ENCODE results near the gene LPAR5.
A peak's percentile ranks its signal among the peaks of the same experiment; 100 is the strongest.
"Not testable (repeated sequence)": the region's sequence is repeated elsewhere in the genome, so short reads cannot be mapped to it uniquely, and the experiment has no call there.

The LPAR5 gene

GRCh38 chr12:6603095-6603567 lies 32.6 kb downstream of the LPAR5 start:
- Histone ChIP-seq H4K20me1 (ENCODE audit: insufficient read depth, low read length, poor library complexity, severe bottlenecking) (peaks cover 84% of the 10 kb centered on the region), H3K4me1 (ENCODE audit: insufficient read depth, low read length, poor library complexity, severe bottlenecking) (peaks cover 49% of the 10 kb centered on the region), H3F3A (ENCODE audit: low read depth) (peaks cover 12% of the 10 kb centered on the region), H3K27me3 (ENCODE audit: insufficient read depth, low read length, poor library complexity, severe bottlenecking) (no peaks in the 10 kb centered on the region), H3K79me2 (ENCODE audit: insufficient read depth, low read length) (peaks cover 86% of the 10 kb centered on the region), H3K9me2 (replicated peaks; ENCODE audit: low read depth, low read length) (no peaks in the 10 kb centered on the region), H3K9me3 (ENCODE audit: insufficient read depth, low read depth, low read length) (no peaks in the 10 kb centered on the region), H3K36me3 (ENCODE audit: insufficient read depth, low read length) (peaks cover 45% of the 10 kb centered on the region), H3K4me2 (ENCODE audit: low read depth, low read length, poor library complexity, severe bottlenecking) (peak overlapping the region; percentile 78), H3K4me3 (ENCODE audit: low read length, poor library complexity, severe bottlenecking) (peak overlapping the region; percentile 98), H2AFZ (ENCODE audit: low read length) (no peak overlapping the region), H3K9ac (ENCODE audit: low read depth, low read length, poor library complexity, severe bottlenecking) (peak overlapping the region; percentile 96)
- TF ChIP-seq CTCF (conservative IDR thresholded peaks at IDR 0.05; ENCODE audit: low read length): no peak
- TF ChIP-seq EZH2phosphoT487 (IDR thresholded peaks at IDR 0.05; ENCODE audit: borderline replicate concordance): no peak

- peaks cover 84% of the 10 kb centered on the region for H4K20me1 ChIP-seq (ENCODE audit: insufficient read depth, low read length, poor library complexity, severe bottlenecking)
- H3K9me3 ChIP-seq (ENCODE audit: insufficient read depth, low read depth, low read length): no peaks in the 10 kb centered on the region
- H3K36me3 ChIP-seq (ENCODE audit: insufficient read depth, low read length): peaks cover 51% of the 10 kb centered on the region
- peaks cover 6% of the 10 kb centered on the region for H3F3A ChIP-seq (ENCODE audit: low read depth)
- peak overlapping the region; percentile 78 for H3K4me2 ChIP-seq (ENCODE audit: low read depth, low read length, poor library complexity, severe bottlenecking)
- H3K9me2 ChIP-seq (replicated peaks; ENCODE audit: low read depth, low read length): no peaks in the 10 kb centered on the region
- no peak overlapping the region for H2AFZ ChIP-seq (ENCODE audit: low read length)
- peaks cover 92% of the 10 kb centered on the region for H3K79me2 ChIP-seq (ENCODE audit: insufficient read depth, low read length)
- peaks cover 43% of the 10 kb centered on the region for H3K4me1 ChIP-seq (ENCODE audit: insufficient read depth, low read length, poor library complexity, severe bottlenecking)
- peak overlapping the region; percentile 96 for H3K9ac ChIP-seq (ENCODE audit: low read depth, low read length, poor library complexity, severe bottlenecking)
- peak overlapping the region; percentile 98 for H3K4me3 ChIP-seq (ENCODE audit: low read length, poor library complexity, severe bottlenecking)
- no peak for TF ChIP-seq CTCF (conservative IDR thresholded peaks at IDR 0.05; ENCODE audit: low read length)
- TF ChIP-seq EZH2phosphoT487 (IDR thresholded peaks at IDR 0.05; ENCODE audit: borderline replicate concordance): no peak
- H3K27me3 ChIP-seq (ENCODE audit: insufficient read depth, low read length, poor library complexity, severe bottlenecking): no peaks in the 10 kb centered on the region
Observed at GRCh38 chr12:6602526-6602925, 33.2 kb downstream of the LPAR5 start.

GRCh38 chr12:6595673-6596072 lies 40.1 kb downstream of the LPAR5 start:
- not testable (repeated sequence) for H3K9me3 ChIP-seq (ENCODE audit: insufficient read depth, low read depth, low read length); H2AFZ ChIP-seq (ENCODE audit: low read length); H3F3A ChIP-seq (ENCODE audit: low read depth); H3K4me1 ChIP-seq (ENCODE audit: insufficient read depth, low read length, poor library complexity, severe bottlenecking); H3K9ac ChIP-seq (ENCODE audit: low read depth, low read length, poor library complexity, severe bottlenecking); H3K27me3 ChIP-seq (ENCODE audit: insufficient read depth, low read length, poor library complexity, severe bottlenecking); H3K4me2 ChIP-seq (ENCODE audit: low read depth, low read length, poor library complexity, severe bottlenecking); H3K4me3 ChIP-seq (ENCODE audit: low read length, poor library complexity, severe bottlenecking); H3K9me2 ChIP-seq (replicated peaks; ENCODE audit: low read depth, low read length)
- peaks cover 76% of the 10 kb centered on the region for H4K20me1 ChIP-seq (ENCODE audit: insufficient read depth, low read length, poor library complexity, severe bottlenecking)
- peaks cover 73% of the 10 kb centered on the region for H3K79me2 ChIP-seq (ENCODE audit: insufficient read depth, low read length)
- peaks cover 93% of the 10 kb centered on the region for H3K36me3 ChIP-seq (ENCODE audit: insufficient read depth, low read length)

- Histone ChIP-seq H4K20me1 (ENCODE audit: insufficient read depth, low read length, poor library complexity, severe bottlenecking) (peaks cover 71% of the 10 kb centered on the region), H3K4me2 (ENCODE audit: low read depth, low read length, poor library complexity, severe bottlenecking) (no peak overlapping the region)
- TF ChIP-seq EZH2phosphoT487 (IDR thresholded peaks at IDR 0.05; ENCODE audit: borderline replicate concordance) (no peak), CTCF (conservative IDR thresholded peaks at IDR 0.05; ENCODE audit: low read length) (no peak)
Observed at GRCh38 chr12:6592087-6592486, 43.7 kb downstream of the LPAR5 start.

GRCh38 chr12:6586569-6586968 lies 49.2 kb downstream of the LPAR5 start:
- not testable (repeated sequence) for H3K4me2 ChIP-seq (ENCODE audit: low read depth, low read length, poor library complexity, severe bottlenecking); H3K9me2 ChIP-seq (replicated peaks; ENCODE audit: low read depth, low read length); H3K27me3 ChIP-seq (ENCODE audit: insufficient read depth, low read length, poor library complexity, severe bottlenecking); H3K9me3 ChIP-seq (ENCODE audit: insufficient read depth, low read depth, low read length); H3F3A ChIP-seq (ENCODE audit: low read depth); H3K4me1 ChIP-seq (ENCODE audit: insufficient read depth, low read length, poor library complexity, severe bottlenecking); H2AFZ ChIP-seq (ENCODE audit: low read length); H3K9ac ChIP-seq (ENCODE audit: low read depth, low read length, poor library complexity, severe bottlenecking); H3K4me3 ChIP-seq (ENCODE audit: low read length, poor library complexity, severe bottlenecking)
- peaks cover 93% of the 10 kb centered on the region for H3K36me3 ChIP-seq (ENCODE audit: insufficient read depth, low read length)
- peaks cover 18% of the 10 kb centered on the region; the same call in 1 of the 2 replicates for H3K79me2 ChIP-seq (ENCODE audit: insufficient read depth, low read length)
- peaks cover 56% of the 10 kb centered on the region for H4K20me1 ChIP-seq (ENCODE audit: insufficient read depth, low read length, poor library complexity, severe bottlenecking)

More at GRCh38 chr12:6592087-6592486, 43.7 kb downstream of the LPAR5 start:
- H3K27me3 ChIP-seq (ENCODE audit: insufficient read depth, low read length, poor library complexity, severe bottlenecking): no peaks in the 10 kb centered on the region
- H3K4me3 ChIP-seq (ENCODE audit: low read length, poor library complexity, severe bottlenecking): no peak overlapping the region
- H3K9ac ChIP-seq (ENCODE audit: low read depth, low read length, poor library complexity, severe bottlenecking): no peak overlapping the region
- H3K79me2 ChIP-seq (ENCODE audit: insufficient read depth, low read length): peaks cover 53% of the 10 kb centered on the region
- no peaks in the 10 kb centered on the region for H3K4me1 ChIP-seq (ENCODE audit: insufficient read depth, low read length, poor library complexity, severe bottlenecking)
- H3F3A ChIP-seq (ENCODE audit: low read depth): no peaks in the 10 kb centered on the region
- no peak overlapping the region for H2AFZ ChIP-seq (ENCODE audit: low read length)
- H3K36me3 ChIP-seq (ENCODE audit: insufficient read depth, low read length): peaks cover 95% of the 10 kb centered on the region
- no peaks in the 10 kb centered on the region for H3K9me3 ChIP-seq (ENCODE audit: insufficient read depth, low read depth, low read length)
- H3K9me2 ChIP-seq (replicated peaks; ENCODE audit: low read depth, low read length): no peaks in the 10 kb centered on the region

Measured in Loucy (cell line).